H9 (cell line): ENCODE data around the gene POLL. TPM values are rescaled to one million over a fixed set of nuclear protein-coding genes. Genes with fewer than 3 reads are reported as not detected.

Experiments used
- DNase-seq: peaks from one replicate; pipeline ENCODE4 v3.0.0-alpha.2; 2017
- H2AFZ ChIP-seq: one replicate; pipeline ENCODE4 v1.6.1; 2013; ENCODE audit warnings: mild to moderate bottlenecking, low read length, control low read depth, moderate library complexity
- H2AK5ac ChIP-seq: 2 replicates; pipeline ENCODE4 v1.6.1; 2013; ENCODE audit warnings: low read length, control low read depth, mixed read lengths; ENCODE audit not compliant: insufficient read length
- H2BK120ac ChIP-seq: one replicate; pipeline ENCODE4 v1.6.1; 2013; ENCODE audit warnings: low read depth, mild to moderate bottlenecking, low read length, control low read depth, inconsistent platforms; ENCODE audit not compliant: poor library complexity, severe bottlenecking
- H2BK12ac ChIP-seq: 2 replicates; pipeline ENCODE4 v1.6.1; 2013; ENCODE audit warnings: low read length, control low read depth, mixed read lengths, low read depth; ENCODE audit not compliant: insufficient read length
- H2BK15ac ChIP-seq: 2 replicates; pipeline ENCODE4 v1.6.1; 2013; ENCODE audit warnings: low read depth, low read length, control low read depth
- H2BK20ac ChIP-seq: one replicate; pipeline ENCODE4 v1.6.1; 2013; ENCODE audit warnings: low read depth, mild to moderate bottlenecking, low read length, control low read depth, inconsistent platforms; ENCODE audit not compliant: poor library complexity, severe bottlenecking
- H2BK5ac ChIP-seq: 2 replicates; pipeline ENCODE4 v1.6.1; 2013; ENCODE audit warnings: low read length, control low read depth, mixed read lengths; ENCODE audit not compliant: insufficient read length
- H3K14ac ChIP-seq: 2 replicates; pipeline ENCODE4 v1.6.1; 2013; ENCODE audit warnings: low read length, control low read depth; ENCODE audit not compliant: insufficient read depth
- H3K18ac ChIP-seq: 2 replicates; pipeline ENCODE4 v1.6.1; 2013; ENCODE audit warnings: low read depth, mild to moderate bottlenecking, mixed read lengths, low read length, control low read depth; ENCODE audit not compliant: insufficient read length
- H3K23ac ChIP-seq: 2 replicates; pipeline ENCODE4 v1.6.1; 2013; ENCODE audit warnings: low read length, control low read depth, mixed read lengths, low read depth; ENCODE audit not compliant: insufficient read length
- H3K23me2 ChIP-seq: 2 replicates; pipeline ENCODE4 v1.6.1; 2013; ENCODE audit warnings: low read depth, mild to moderate bottlenecking, mixed read lengths, low read length, control low read depth; ENCODE audit not compliant: insufficient read length, poor library complexity, severe bottlenecking
- H3K27ac ChIP-seq: 2 replicates; pipeline ENCODE4 v1.5.1; 2013; ENCODE audit warnings: low read length, control low read depth, mixed read lengths, low read depth; ENCODE audit not compliant: insufficient read length
- H3K27me3 ChIP-seq: 2 replicates; pipeline ENCODE4 v1.6.1; 2013; ENCODE audit warnings: low read length, control low read depth, inconsistent platforms; ENCODE audit not compliant: insufficient read depth
- H3K4ac ChIP-seq: 2 replicates; pipeline ENCODE4 v1.6.1; 2013; ENCODE audit warnings: low read depth, mild to moderate bottlenecking, control low read depth, inconsistent platforms, low read length, moderate library complexity
- H3K4me1 ChIP-seq: 2 replicates; pipeline ENCODE4 v1.6.1; 2013; ENCODE audit warnings: low read length, control low read depth, inconsistent platforms; ENCODE audit not compliant: insufficient read depth
- H3K4me2 ChIP-seq: 2 replicates; pipeline ENCODE4 v1.6.1; 2013; ENCODE audit warnings: low read length, control low read depth, mixed read lengths; ENCODE audit not compliant: insufficient read length, insufficient read depth
- H3K56ac ChIP-seq: 2 replicates; pipeline ENCODE4 v1.6.1; 2013; ENCODE audit warnings: low read depth, mild to moderate bottlenecking, mixed read lengths, low read length, control low read depth; ENCODE audit not compliant: insufficient read length
- H3K79me1 ChIP-seq: 2 replicates; pipeline ENCODE4 v1.6.1; 2013; ENCODE audit warnings: low read depth, mild to moderate bottlenecking, moderate library complexity, low read length, control low read depth, inconsistent platforms; ENCODE audit not compliant: insufficient read depth, poor library complexity, severe bottlenecking
- H3K79me2 ChIP-seq: 2 replicates; pipeline ENCODE4 v1.6.1; 2013; ENCODE audit warnings: low read length, control low read depth, inconsistent platforms; ENCODE audit not compliant: insufficient read depth
- H3K9ac ChIP-seq: 2 replicates; pipeline ENCODE4 v1.6.1; 2013; ENCODE audit warnings: low read length, control low read depth, mixed read lengths; ENCODE audit not compliant: insufficient read length; ENCODE audit errors: extremely low read depth
- H3K9me3 ChIP-seq: one replicate; pipeline ENCODE4 v1.6.1; 2013; ENCODE audit warnings: low read depth, low read length, inconsistent platforms; ENCODE audit not compliant: control insufficient read depth
- H3T11ph ChIP-seq: one replicate; pipeline ENCODE4 v1.6.1; 2013; ENCODE audit warnings: mild to moderate bottlenecking, low read length, control low read depth, inconsistent platforms
- H4K20me1 ChIP-seq: one replicate; pipeline ENCODE4 v1.6.1; 2013; ENCODE audit not compliant: control insufficient read depth, insufficient read length, insufficient read depth
- H4K5ac ChIP-seq: 2 replicates; pipeline ENCODE4 v1.6.1; 2013; ENCODE audit warnings: low read depth, mild to moderate bottlenecking, mixed read lengths, low read length, control low read depth; ENCODE audit not compliant: insufficient read length
- H4K8ac ChIP-seq: replicated peaks from 2 replicates; pipeline ENCODE4 v1.6.1; 2013; ENCODE audit warnings: low read length, control low read depth, mixed read lengths, low read depth; ENCODE audit not compliant: insufficient read length
- H4K91ac ChIP-seq: 2 replicates; pipeline ENCODE4 v1.6.1; 2013; ENCODE audit warnings: low read depth, mild to moderate bottlenecking, moderate library complexity, mixed read lengths, low read length, control low read depth; ENCODE audit not compliant: insufficient read length
- H3K27ac Mint-ChIP-seq, 3 experiments: 2 replicates in 2 of 3; 3 replicates in 1 of 3; pipeline ENCODE4 v1.8.0; 2020 to 2021; ENCODE audit warnings: mixed read lengths in 3 of 3, mild to moderate bottlenecking in 1 of 3, moderate library complexity in 1 of 3
- H3K27me3 Mint-ChIP-seq: 2 replicates; pipeline ENCODE4 v1.8.0; 2021; ENCODE audit warnings: low read depth, mild to moderate bottlenecking, moderate library complexity, mixed read lengths
- H3K36me3 Mint-ChIP-seq, 3 experiments: 2 replicates in 2 of 3; 3 replicates in 1 of 3; pipeline ENCODE4 v1.8.0; 2020 to 2021; ENCODE audit warnings: low read depth in 3 of 3, mixed read lengths in 3 of 3; ENCODE audit not compliant: insufficient read depth in 1 of 3
- H3K4me1 Mint-ChIP-seq, 2 experiments: 2 replicates each; pipeline ENCODE4 v1.8.0; 2020; ENCODE audit warnings: mixed read lengths in 2 of 2
- H3K4me3 Mint-ChIP-seq, 2 experiments: 2 replicates in 1 of 2; 3 replicates in 1 of 2; pipeline ENCODE4 v1.8.0; 2020 to 2021; ENCODE audit warnings: mild to moderate bottlenecking in 2 of 2, mixed read lengths in 2 of 2, moderate library complexity in 1 of 2
- H3K9me3 Mint-ChIP-seq, 2 experiments: 2 replicates in 1 of 2; 3 replicates in 1 of 2; pipeline ENCODE4 v1.8.0; 2020; ENCODE audit warnings: mild to moderate bottlenecking in 2 of 2, mixed read lengths in 2 of 2, moderate library complexity in 1 of 2
- CTCF ChIP-seq: fragments of 200-600 bp; sonication (generic); conservative IDR thresholded peaks from 3 replicates; pipeline ENCODE4 v1.8.0; 2021; ENCODE audit warnings: antibody characterized with exemption, mild to moderate bottlenecking
- WGBS: extraction: QIAGEN DNeasy Blood & Tissue Kit; methylation state at CpG from one replicate; pipeline ENCODE4 v1.1.7; 2013; ENCODE audit warnings: missing lambda C conversion rate, low lambda C conversion rate, mixed read lengths; ENCODE audit not compliant: insufficient read length; ENCODE audit errors: extremely low coverage; 5-methylcytosine and 5-hydroxymethylcytosine counted together
- total RNA-seq: library from RNA; stranded (reverse); gene quantifications from 2 replicates; pipeline ENCODE4 v1.2.1, GENCODE V29; 2021

Gene POLL
- total RNA-seq, 1 experiment from 2014 or later = 30.8 TPM

- Histone ChIP-seq H3K4me1 (0 out of 2 replicates have a peak, but pooled peaks cover 2% of the 10 kb centered on the region), H2BK5ac (no peak overlapping the region), H3K79me2 (no peaks in the 10 kb centered on the region), H3K9ac (no peak overlapping the region), H4K5ac (no peak overlapping the region), H3K4ac (no peak overlapping the region), H3K79me1 (no peaks in the 10 kb centered on the region), H4K91ac (no peak overlapping the region), H3K23me2 (no peaks in the 10 kb centered on the region), H3T11ph (no peak overlapping the region), H3K27me3 (no peaks in the 10 kb centered on the region), H4K20me1 (peaks cover 3% of the 10 kb centered on the region), H2BK20ac (no peak overlapping the region), H2BK12ac (no peak overlapping the region), H3K23ac (no peak overlapping the region), H3K18ac (no peak overlapping the region), H2AK5ac (no peak overlapping the region), H3K14ac (no peak overlapping the region), H3K27ac (no peak overlapping the region), H4K8ac (no peak overlapping the region), H3K9me3 (no peaks in the 10 kb centered on the region), H3K56ac (no peak overlapping the region), H2BK15ac (no peak overlapping the region), H2AFZ (no peak overlapping the region), H2BK120ac (no peak overlapping the region), H3K4me2 (no peak overlapping the region)
- H3K9me3 Mint-ChIP-seq = peaks cover 3 to 8% of the 10 kb centered on the region in 2 experiments; a peak in 3 of 5 replicates
- H3K36me3 Mint-ChIP-seq = peaks cover 32 to 75% (median 58%) of the 10 kb centered on the region in 3 experiments
- no CpG with 5 or more reads among the region's 10 CpGs for WGBS
- peak overlapping the region; percentile 35 to 94 (median 47); a peak in 2 of 7 replicates for H3K27ac Mint-ChIP-seq
- peaks cover 22 to 31% of the 10 kb centered on the region in 2 experiments for H3K4me1 Mint-ChIP-seq
- no peak for DNase-seq
- H3K4me3 Mint-ChIP-seq = peak overlapping the region in 1 of 2 experiments; percentile 16; a peak in 2 of 5 replicates
- no peak for TF ChIP-seq CTCF
- H3K27me3 Mint-ChIP-seq = peaks cover 8% of the 10 kb centered on the region
Observed at GRCh38 chr10:101580486-101581399, 7.3 kb downstream of the POLL start.
